Activated CD4-positive, alpha-beta T cell treated with anti-CD3 and anti-CD28 coated beads, Interleukin-2, amount 10 ng/mL, durations not matched to agents 24 days and 14 days (primary cell): ENCODE measurements around the gene RNGTT. TPM values are rescaled to one million over a fixed set of nuclear protein-coding genes. Genes with fewer than 3 reads are reported as not detected.

Source experiments
- DNase-seq: peaks from one replicate; pipeline ENCODE4 v3.0.0; 2022
- H3K27ac Mint-ChIP-seq: one replicate; pipeline ENCODE4 v1.8.0; 2022; ENCODE audit warnings: mild to moderate bottlenecking, mixed read lengths
- H3K27me3 Mint-ChIP-seq: one replicate; pipeline ENCODE4 v1.8.0; 2022; ENCODE audit warnings: mixed read lengths
- H3K36me3 Mint-ChIP-seq: one replicate; pipeline ENCODE4 v1.8.0; 2022; ENCODE audit warnings: low read depth, mild to moderate bottlenecking, mixed read lengths
- H3K4me1 Mint-ChIP-seq: one replicate; pipeline ENCODE4 v1.8.0; 2021; ENCODE audit warnings: mixed read lengths
- H3K4me3 Mint-ChIP-seq: one replicate; pipeline ENCODE4 v1.8.0; 2022; ENCODE audit warnings: mild to moderate bottlenecking, moderate library complexity, mixed read lengths
- H3K9me3 Mint-ChIP-seq: one replicate; pipeline ENCODE4 v1.8.0; 2021; ENCODE audit warnings: mixed read lengths
- intact Hi-C: fragments of 100-400 bp; cut with micrococcal nuclease; formaldehyde crosslinking; loops from one replicate; pipeline ENCODE4 v1.15.1; 2023
- total RNA-seq: library from RNA; stranded (reverse); gene quantifications from 2 replicates; pipeline ENCODE4 v1.2.3, GENCODE V29; 2022

Gene RNGTT
- total RNA-seq, 1 donor from 2014 or later: 25.9 TPM

GRCh38 chr6:88631830-88632229 lies 331.6 kb downstream of the RNGTT start:
- Mint-ChIP-seq H3K27ac (no peak overlapping the region), H3K9me3 (no peaks in the 10 kb centered on the region), H3K36me3 (no peaks in the 10 kb centered on the region), H3K4me1 (no peaks in the 10 kb centered on the region), H3K27me3 (no peaks in the 10 kb centered on the region), H3K4me3 (no peak overlapping the region)
- intact Hi-C loops: no loop called here
- DNase-seq: no peak

DNA sequence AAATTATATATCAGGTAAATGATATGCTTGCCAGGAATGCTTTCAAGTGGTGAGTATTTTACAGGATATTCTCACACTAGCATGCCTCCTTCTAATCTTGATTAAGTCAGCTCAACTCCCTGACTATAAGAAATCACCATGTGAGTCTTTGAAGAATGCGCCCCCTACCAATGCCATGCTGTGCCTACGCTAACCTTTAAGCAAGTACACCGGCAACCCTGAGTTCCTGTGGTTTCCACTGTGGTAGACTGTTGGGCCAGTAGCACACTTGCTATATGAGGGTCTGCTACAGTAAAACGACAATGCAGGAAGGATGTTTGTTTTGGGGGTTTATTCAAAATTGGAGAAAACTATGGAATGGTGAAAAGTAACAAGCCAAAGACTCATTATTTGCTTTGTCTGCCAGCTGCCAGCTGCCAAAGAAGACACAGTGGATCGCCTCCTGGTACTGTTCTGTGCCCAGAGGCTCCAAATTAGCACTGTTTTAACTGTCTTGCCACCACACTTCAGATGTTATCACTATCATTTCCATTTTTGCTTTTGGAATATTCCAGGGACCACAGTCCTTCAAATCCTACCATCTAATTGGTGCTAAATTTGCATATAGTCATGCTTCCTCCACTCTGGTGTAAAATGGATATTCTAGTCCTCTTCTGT lies 333.5 kb downstream of the RNGTT start:
- Mint-ChIP-seq H3K9me3 (no peaks in the 10 kb centered on the region), H3K36me3 (no peaks in the 10 kb centered on the region), H3K4me3 (no peak overlapping the region), H3K4me1 (no peaks in the 10 kb centered on the region), H3K27ac (no peak overlapping the region), H3K27me3 (no peaks in the 10 kb centered on the region)
- no peak for DNase-seq
- intact Hi-C loops: no loop called here

- intact Hi-C loops: no loop called here
- Mint-ChIP-seq H3K4me1 (no peaks in the 10 kb centered on the region), H3K9me3 (peaks cover 4% of the 10 kb centered on the region), H3K27ac (no peak overlapping the region), H3K36me3 (no peaks in the 10 kb centered on the region), H3K4me3 (no peak overlapping the region), H3K27me3 (no peaks in the 10 kb centered on the region)
- DNase-seq: no peak
Observed at GRCh38 chr6:88626460-88626859, 337.0 kb downstream of the RNGTT start.

DNA sequence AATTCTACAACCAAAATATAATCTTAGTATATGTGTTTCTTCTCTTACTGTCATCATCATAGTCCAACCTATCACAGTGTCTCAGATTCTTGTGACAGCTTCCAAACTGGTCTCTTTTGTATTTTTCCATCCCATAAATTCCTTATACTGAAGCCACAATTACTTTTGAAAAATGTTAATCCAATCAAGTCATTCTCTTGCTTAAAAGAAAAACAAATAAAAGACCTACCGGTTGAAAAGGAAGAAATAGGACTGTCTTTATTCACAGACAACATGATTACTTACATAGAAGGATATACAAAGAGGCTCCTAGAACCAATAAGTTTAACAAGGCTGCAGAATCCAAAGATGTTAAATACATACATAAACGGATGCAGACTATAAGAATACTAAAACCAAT lies 339.9 kb downstream of the RNGTT start:
- Mint-ChIP-seq H3K9me3 (peaks cover 4% of the 10 kb centered on the region), H3K27me3 (no peaks in the 10 kb centered on the region), H3K36me3 (no peaks in the 10 kb centered on the region), H3K27ac (no peak overlapping the region), H3K4me3 (no peak overlapping the region), H3K4me1 (no peaks in the 10 kb centered on the region)
- no peak for DNase-seq
- intact Hi-C loops: no loop called here

DNA sequence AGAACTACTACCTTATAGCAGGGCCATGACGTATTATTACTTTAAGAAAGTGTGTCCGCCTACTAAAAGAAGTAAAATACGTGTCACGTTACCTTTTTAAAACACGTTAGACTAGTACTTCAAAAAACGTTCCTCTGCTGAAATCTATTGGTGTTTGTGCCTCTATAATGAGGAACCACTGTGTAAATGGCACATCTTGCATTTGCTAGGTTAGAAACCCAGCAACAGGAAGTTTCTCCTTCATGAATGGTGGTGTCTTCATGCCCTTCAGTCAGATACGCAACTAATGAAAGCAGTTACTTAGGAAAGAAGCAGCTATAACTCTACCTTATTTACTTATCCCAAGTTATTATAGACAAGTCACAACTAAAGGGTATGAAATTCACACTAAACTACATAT lies 343.5 kb downstream of the RNGTT start:
- Mint-ChIP-seq H3K9me3 (peaks cover 7% of the 10 kb centered on the region), H3K4me1 (no peaks in the 10 kb centered on the region), H3K4me3 (no peak overlapping the region), H3K27me3 (no peaks in the 10 kb centered on the region), H3K27ac (no peak overlapping the region), H3K36me3 (no peaks in the 10 kb centered on the region)
- no peak for DNase-seq
- intact Hi-C loops: no loop called here

DNA sequence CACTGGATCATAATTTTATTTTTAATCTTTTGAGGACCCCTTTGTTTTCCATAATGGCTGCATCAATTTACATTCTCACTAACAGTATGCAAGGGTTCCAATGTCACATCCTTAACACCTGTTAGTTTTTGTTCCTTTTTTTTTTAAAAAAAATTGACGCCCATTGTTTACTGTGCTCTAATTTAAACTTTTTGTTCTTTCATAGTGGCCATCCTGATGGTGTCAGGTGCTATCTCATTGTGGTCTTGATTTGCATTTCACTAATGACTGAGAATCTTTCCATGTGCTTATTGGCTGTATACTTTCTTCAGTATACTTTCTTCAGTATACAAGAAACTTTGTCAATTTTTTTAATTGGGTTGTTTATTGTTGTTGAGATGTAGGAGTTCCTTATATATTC lies 347.0 kb downstream of the RNGTT start:
- Mint-ChIP-seq H3K27me3 (no peaks in the 10 kb centered on the region), H3K9me3 (peaks cover 7% of the 10 kb centered on the region), H3K36me3 (peaks cover 17% of the 10 kb centered on the region), H3K4me3 (no peak overlapping the region), H3K27ac (no peak overlapping the region), H3K4me1 (no peaks in the 10 kb centered on the region)
- DNase-seq: no peak
- intact Hi-C loops: no loop called here

- no peaks in the 10 kb centered on the region for H3K27me3 Mint-ChIP-seq
- no peak for DNase-seq
- no peak overlapping the region for H3K27ac Mint-ChIP-seq
- peaks cover 7% of the 10 kb centered on the region for H3K9me3 Mint-ChIP-seq
- H3K4me3 Mint-ChIP-seq: no peak overlapping the region
- H3K4me1 Mint-ChIP-seq: no peaks in the 10 kb centered on the region
- peaks cover 22% of the 10 kb centered on the region for H3K36me3 Mint-ChIP-seq
- intact Hi-C loops: no loop called here
Observed at GRCh38 chr6:88614316-88614877, 349.0 kb downstream of the RNGTT start.

GRCh38 chr6:88612631-88613030 lies 350.8 kb downstream of the RNGTT start:
- Mint-ChIP-seq H3K27me3 (no peaks in the 10 kb centered on the region), H3K36me3 (peaks cover 24% of the 10 kb centered on the region), H3K4me1 (no peaks in the 10 kb centered on the region), H3K27ac (no peak overlapping the region), H3K9me3 (peaks cover 15% of the 10 kb centered on the region), H3K4me3 (no peak overlapping the region)
- DNase-seq: no peak
- intact Hi-C loops: no loop called here

GRCh38 chr6:88611721-88612120 lies 351.7 kb downstream of the RNGTT start:
- H3K4me3 Mint-ChIP-seq: no peak overlapping the region
- H3K27me3 Mint-ChIP-seq: no peaks in the 10 kb centered on the region
- DNase-seq: no peak
- H3K27ac Mint-ChIP-seq: no peak overlapping the region
- H3K36me3 Mint-ChIP-seq: peaks cover 24% of the 10 kb centered on the region
- intact Hi-C loops: no loop called here
- peaks cover 15% of the 10 kb centered on the region for H3K9me3 Mint-ChIP-seq
- no peaks in the 10 kb centered on the region for H3K4me1 Mint-ChIP-seq

DNA sequence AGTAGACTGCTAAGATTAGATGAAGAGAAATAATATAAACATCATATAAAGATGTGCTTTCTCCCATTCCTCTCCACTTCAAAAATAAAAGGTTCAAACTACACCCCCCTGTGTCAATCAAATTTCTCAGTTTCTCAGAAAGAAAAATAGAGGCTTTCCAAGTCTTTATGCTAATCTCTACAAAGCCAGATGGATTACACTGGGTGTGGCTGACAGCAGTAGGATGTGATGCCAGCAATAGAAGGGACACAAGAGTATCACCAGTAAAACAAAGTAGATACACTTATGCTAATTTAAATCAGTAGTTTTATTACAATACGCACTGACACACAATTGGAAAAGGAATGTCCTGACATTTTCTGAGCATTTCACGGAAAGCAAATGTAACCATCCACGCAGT lies 353.4 kb downstream of the RNGTT start:
- Mint-ChIP-seq H3K27ac (no peak overlapping the region), H3K36me3 (peaks cover 24% of the 10 kb centered on the region), H3K4me3 (no peak overlapping the region), H3K4me1 (no peaks in the 10 kb centered on the region), H3K27me3 (no peaks in the 10 kb centered on the region), H3K9me3 (peaks cover 12% of the 10 kb centered on the region)
- no peak for DNase-seq
- intact Hi-C loops: no loop called here

GRCh38 chr6:88605271-88605670 lies 358.1 kb downstream of the RNGTT start:
- DNase-seq: no peak
- H3K9me3 Mint-ChIP-seq: peaks cover 8% of the 10 kb centered on the region
- no peaks in the 10 kb centered on the region for H3K27me3 Mint-ChIP-seq
- peaks cover 2% of the 10 kb centered on the region for H3K36me3 Mint-ChIP-seq
- H3K4me3 Mint-ChIP-seq: no peak overlapping the region
- no peak overlapping the region for H3K27ac Mint-ChIP-seq
- intact Hi-C loops: no loop called here
- H3K4me1 Mint-ChIP-seq: no peaks in the 10 kb centered on the region

- no peaks in the 10 kb centered on the region for H3K27me3 Mint-ChIP-seq
- no peak for DNase-seq
- intact Hi-C loops: no loop called here
- no peaks in the 10 kb centered on the region for H3K36me3 Mint-ChIP-seq
- H3K4me3 Mint-ChIP-seq: no peak overlapping the region
- H3K9me3 Mint-ChIP-seq: peaks cover 5% of the 10 kb centered on the region
- H3K4me1 Mint-ChIP-seq: no peaks in the 10 kb centered on the region
- no peak overlapping the region for H3K27ac Mint-ChIP-seq
Observed at GRCh38 chr6:88599571-88599970, 363.8 kb downstream of the RNGTT start.

DNA sequence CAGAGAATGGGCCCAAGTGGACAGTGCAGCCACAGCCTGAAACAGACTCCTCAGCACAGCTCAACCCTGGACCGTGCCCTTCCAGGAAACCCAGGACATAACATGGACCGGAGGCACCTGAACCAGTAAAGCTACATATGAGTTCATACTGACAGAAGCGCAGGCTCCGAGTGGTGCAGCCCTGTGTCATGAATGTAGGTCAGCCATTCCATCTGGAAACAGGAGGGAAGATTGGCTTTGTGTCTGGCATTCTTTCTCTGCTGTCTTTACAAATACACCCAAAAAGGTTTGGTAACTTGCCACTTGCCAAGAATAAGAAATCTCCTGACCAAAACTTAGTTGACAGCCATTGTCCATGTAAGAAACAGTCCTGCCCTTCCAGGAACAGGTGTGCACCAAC lies 366.6 kb downstream of the RNGTT start:
- intact Hi-C loops: no loop called here
- no peak overlapping the region for H3K4me3 Mint-ChIP-seq
- no peaks in the 10 kb centered on the region for H3K27me3 Mint-ChIP-seq
- DNase-seq: no peak
- no peaks in the 10 kb centered on the region for H3K36me3 Mint-ChIP-seq
- no peak overlapping the region for H3K27ac Mint-ChIP-seq
- peaks cover 16% of the 10 kb centered on the region for H3K9me3 Mint-ChIP-seq
- no peaks in the 10 kb centered on the region for H3K4me1 Mint-ChIP-seq

DNA sequence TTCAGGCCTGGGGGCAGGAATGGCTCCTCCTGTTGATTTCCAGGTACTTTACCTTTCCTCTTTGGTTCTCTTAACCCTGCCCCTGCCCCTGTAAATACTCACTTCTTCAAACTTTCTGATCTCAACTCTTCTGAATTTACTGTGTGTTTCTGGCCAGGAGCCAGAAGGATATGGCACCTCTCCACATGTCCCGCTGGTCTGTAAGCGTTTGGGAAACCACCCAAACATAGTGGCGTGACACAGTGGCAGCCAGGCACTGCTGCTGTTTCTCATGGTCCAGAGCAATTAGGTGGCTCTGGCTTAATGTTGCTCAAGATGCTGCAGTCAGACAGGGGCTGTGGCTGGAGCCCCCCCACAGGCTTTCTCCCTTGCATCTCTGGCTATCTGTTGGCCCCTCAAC lies 374.5 kb downstream of the RNGTT start:
- Mint-ChIP-seq H3K4me3 (no peak overlapping the region), H3K27ac (no peak overlapping the region), H3K36me3 (no peaks in the 10 kb centered on the region), H3K4me1 (no peaks in the 10 kb centered on the region), H3K27me3 (no peaks in the 10 kb centered on the region), H3K9me3 (peaks cover 12% of the 10 kb centered on the region)
- no peak for DNase-seq
- intact Hi-C loops: no loop called here

- intact Hi-C loops: no loop called here
- DNase-seq: no peak
- Mint-ChIP-seq H3K27ac (no peak overlapping the region), H3K27me3 (no peaks in the 10 kb centered on the region), H3K9me3 (peaks cover 9% of the 10 kb centered on the region), H3K36me3 (no peaks in the 10 kb centered on the region), H3K4me1 (no peaks in the 10 kb centered on the region), H3K4me3 (no peak overlapping the region)
Observed at GRCh38 chr6:88587150-88587520, 376.3 kb downstream of the RNGTT start.
